Glutamatergic neuron (in vitro differentiated cells): Measurements from ENCODE around the gene PMM1. TPM values are rescaled to one million over a fixed set of nuclear protein-coding genes. Genes with fewer than 3 reads are reported as not detected.

Experiments
- DNase-seq: peaks from one replicate; pipeline ENCODE4 v3.0.0; 2022
- H3K27ac Mint-ChIP-seq: one replicate; pipeline ENCODE4 v1.8.0; 2020; ENCODE audit warnings: mild to moderate bottlenecking, mixed read lengths, inconsistent platforms; ENCODE audit not compliant: unreplicated experiment
- H3K27me3 Mint-ChIP-seq: one replicate; pipeline ENCODE4 v1.8.0; 2020; ENCODE audit warnings: mild to moderate bottlenecking, moderate library complexity, mixed read lengths, inconsistent platforms; ENCODE audit not compliant: unreplicated experiment
- H3K36me3 Mint-ChIP-seq: one replicate; pipeline ENCODE4 v1.8.0; 2020; ENCODE audit warnings: mild to moderate bottlenecking, mixed read lengths, inconsistent platforms; ENCODE audit not compliant: unreplicated experiment
- H3K4me1 Mint-ChIP-seq: one replicate; pipeline ENCODE4 v1.8.0; 2020; ENCODE audit warnings: mild to moderate bottlenecking, low read depth, mixed read lengths, inconsistent platforms; ENCODE audit not compliant: unreplicated experiment
- H3K4me3 Mint-ChIP-seq: one replicate; pipeline ENCODE4 v1.8.0; 2020; ENCODE audit warnings: mild to moderate bottlenecking, mixed read lengths, inconsistent platforms; ENCODE audit not compliant: unreplicated experiment
- H3K9me3 Mint-ChIP-seq: one replicate; pipeline ENCODE4 v1.8.0; 2020; ENCODE audit warnings: mild to moderate bottlenecking, moderate library complexity, mixed read lengths, inconsistent platforms; ENCODE audit not compliant: unreplicated experiment
- total RNA-seq: library from RNA; stranded (reverse); fragmentation: NEBNext Ultra II Directional; extraction: Animal tissue kit (Norgen Biotek cat#: 25700); gene quantifications from one replicate; pipeline ENCODE4 v1.2.1, GENCODE V29; 2021; ENCODE audit not compliant: unreplicated experiment
- TF ChIP-seq, protein P1 (sequence below): fragments of 200-600 bp; sonication (generic); IDR thresholded peaks from one replicate; pipeline ENCODE4 v1.5.0; 2021; ENCODE audit not compliant: partially characterized antibody, unreplicated experiment

The PMM1 gene
- total RNA-seq, 1 donor from 2014 or later = 35.0 TPM

GRCh38 chr22:41587347-41587723, 2.3 kb downstream of the PMM1 start:
- H3K9me3 Mint-ChIP-seq = peaks cover 6% of the 10 kb centered on the region
- H3K27me3 Mint-ChIP-seq = peaks cover 5% of the 10 kb centered on the region
- H3K36me3 Mint-ChIP-seq = no peaks in the 10 kb centered on the region
- no peak overlapping the region for H3K27ac Mint-ChIP-seq
- TF ChIP-seq, protein P1, sequence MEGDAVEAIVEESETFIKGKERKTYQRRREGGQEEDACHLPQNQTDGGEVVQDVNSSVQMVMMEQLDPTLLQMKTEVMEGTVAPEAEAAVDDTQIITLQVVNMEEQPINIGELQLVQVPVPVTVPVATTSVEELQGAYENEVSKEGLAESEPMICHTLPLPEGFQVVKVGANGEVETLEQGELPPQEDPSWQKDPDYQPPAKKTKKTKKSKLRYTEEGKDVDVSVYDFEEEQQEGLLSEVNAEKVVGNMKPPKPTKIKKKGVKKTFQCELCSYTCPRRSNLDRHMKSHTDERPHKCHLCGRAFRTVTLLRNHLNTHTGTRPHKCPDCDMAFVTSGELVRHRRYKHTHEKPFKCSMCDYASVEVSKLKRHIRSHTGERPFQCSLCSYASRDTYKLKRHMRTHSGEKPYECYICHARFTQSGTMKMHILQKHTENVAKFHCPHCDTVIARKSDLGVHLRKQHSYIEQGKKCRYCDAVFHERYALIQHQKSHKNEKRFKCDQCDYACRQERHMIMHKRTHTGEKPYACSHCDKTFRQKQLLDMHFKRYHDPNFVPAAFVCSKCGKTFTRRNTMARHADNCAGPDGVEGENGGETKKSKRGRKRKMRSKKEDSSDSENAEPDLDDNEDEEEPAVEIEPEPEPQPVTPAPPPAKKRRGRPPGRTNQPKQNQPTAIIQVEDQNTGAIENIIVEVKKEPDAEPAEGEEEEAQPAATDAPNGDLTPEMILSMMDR = no peak
- no peak for DNase-seq
- H3K4me3 Mint-ChIP-seq = no peak overlapping the region
- H3K4me1 Mint-ChIP-seq = no peaks in the 10 kb centered on the region

- TF ChIP-seq, protein P1 = no peak
- H3K9me3 Mint-ChIP-seq = peaks cover 6% of the 10 kb centered on the region
Observed at GRCh38 chr22:41585898-41586297, 3.7 kb downstream of the PMM1 start.

DNA sequence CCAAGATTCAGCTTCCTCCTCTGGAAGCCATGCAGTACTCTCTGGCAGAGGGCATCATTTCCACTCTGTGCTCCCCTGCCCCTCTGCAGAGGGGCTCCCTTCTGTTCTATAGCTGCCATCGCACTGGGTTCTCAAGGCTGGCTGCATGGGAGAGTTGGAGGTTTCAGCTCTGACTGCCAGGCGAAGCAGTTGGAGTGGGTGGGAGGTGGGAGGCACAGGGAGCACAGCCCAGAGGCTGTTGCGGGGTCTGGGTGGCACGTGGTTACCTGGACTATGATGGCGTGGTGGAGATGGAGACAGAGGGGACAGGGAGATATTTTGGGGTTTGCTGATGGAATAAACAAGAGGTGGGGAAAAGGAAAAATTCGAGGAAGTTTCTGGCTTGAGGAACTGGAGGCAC, 4.8 kb downstream of the PMM1 start:
- Mint-ChIP-seq H3K4me1 (no peaks in the 10 kb centered on the region), H3K9me3 (peaks cover 6% of the 10 kb centered on the region), H3K4me3 (no peak overlapping the region), H3K27me3 (peaks cover 6% of the 10 kb centered on the region), H3K27ac (no peak overlapping the region), H3K36me3 (no peaks in the 10 kb centered on the region)
- TF ChIP-seq, protein P1 = no peak
- DNase-seq = no peak

More at GRCh38 chr22:41585898-41586297, 3.7 kb downstream of the PMM1 start:
- DNase-seq = no peak
- H3K27me3 Mint-ChIP-seq = peaks cover 6% of the 10 kb centered on the region
- no peak overlapping the region for H3K27ac Mint-ChIP-seq
- H3K4me1 Mint-ChIP-seq = no peaks in the 10 kb centered on the region
- no peaks in the 10 kb centered on the region for H3K36me3 Mint-ChIP-seq
- H3K4me3 Mint-ChIP-seq = no peak overlapping the region

GRCh38 chr22:41582694-41583093, 6.9 kb downstream of the PMM1 start:
- H3K4me3 Mint-ChIP-seq = no peak overlapping the region
- H3K36me3 Mint-ChIP-seq = no peaks in the 10 kb centered on the region
- peaks cover 4% of the 10 kb centered on the region for H3K9me3 Mint-ChIP-seq
- TF ChIP-seq, protein P1 = no peak
- peaks cover 6% of the 10 kb centered on the region for H3K27me3 Mint-ChIP-seq
- H3K4me1 Mint-ChIP-seq = no peaks in the 10 kb centered on the region
- DNase-seq = no peak
- no peak overlapping the region for H3K27ac Mint-ChIP-seq

DNA sequence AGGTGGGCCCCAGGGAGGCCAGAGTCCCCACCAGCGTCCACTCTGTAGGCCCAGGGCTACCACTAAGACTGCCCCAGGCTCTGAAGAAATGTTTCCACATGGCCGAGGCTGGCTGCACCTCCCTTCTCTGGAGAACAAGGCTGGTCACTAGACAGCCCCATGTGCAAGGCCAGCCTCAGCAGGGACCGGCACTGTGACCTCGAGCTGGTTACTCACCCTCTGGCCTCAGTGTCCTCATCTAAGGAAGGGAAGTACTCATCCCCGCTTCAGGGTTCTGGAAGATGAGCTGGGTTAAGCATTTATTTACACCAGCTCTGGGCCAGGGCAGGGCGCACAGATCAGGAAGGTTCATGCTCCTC, 9.7 kb downstream of the PMM1 start:
- TF ChIP-seq, protein P1 = no peak
- Mint-ChIP-seq H3K9me3 (peaks cover 2% of the 10 kb centered on the region), H3K4me3 (no peak overlapping the region), H3K36me3 (no peaks in the 10 kb centered on the region), H3K27ac (no peak overlapping the region), H3K27me3 (peaks cover 7% of the 10 kb centered on the region), H3K4me1 (peaks cover 5% of the 10 kb centered on the region)
- DNase-seq = no peak
